GM21737 (cell line): ENCODE results near the gene FRMD1.

Experiments used
- ATAC-seq: cut with Tn5 transposase; IDR thresholded peaks from one replicate; pipeline ENCODE4 v1.9.1; 2021; ENCODE audit warnings: mild to moderate bottlenecking, moderate library complexity; ENCODE audit not compliant: unreplicated experiment

The FRMD1 gene

DNA sequence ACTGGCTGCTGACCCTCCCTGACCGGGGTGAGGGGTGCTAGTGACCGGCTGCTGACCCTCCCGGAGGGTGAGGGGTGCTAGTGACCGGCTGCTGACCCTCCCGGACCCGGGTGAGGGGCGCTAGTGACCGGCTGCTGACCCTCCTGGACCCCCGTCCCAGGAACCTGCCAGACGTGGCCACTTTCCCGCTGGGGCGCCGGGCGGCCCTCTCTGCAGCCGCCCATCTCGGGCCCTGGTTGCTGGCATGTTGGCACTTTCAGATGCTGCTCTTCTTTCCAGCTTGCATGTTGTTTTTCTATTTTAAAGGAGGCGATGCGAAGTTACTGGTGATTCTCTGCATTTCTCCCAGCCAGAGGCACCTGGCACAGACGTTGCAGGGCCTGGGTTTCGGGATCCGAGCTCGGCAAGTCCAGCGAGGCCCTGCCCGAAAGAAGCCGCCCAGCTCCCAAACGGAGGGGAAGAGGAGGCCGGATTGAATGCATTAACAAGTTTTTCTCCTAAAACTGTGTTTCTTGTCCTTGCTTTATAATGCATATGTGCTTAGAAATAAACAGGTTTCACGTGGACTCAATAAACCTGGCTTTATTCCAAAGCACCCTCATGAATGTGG lies 34.4 kb downstream of the FRMD1 start:
- ATAC-seq, result no peak

DNA sequence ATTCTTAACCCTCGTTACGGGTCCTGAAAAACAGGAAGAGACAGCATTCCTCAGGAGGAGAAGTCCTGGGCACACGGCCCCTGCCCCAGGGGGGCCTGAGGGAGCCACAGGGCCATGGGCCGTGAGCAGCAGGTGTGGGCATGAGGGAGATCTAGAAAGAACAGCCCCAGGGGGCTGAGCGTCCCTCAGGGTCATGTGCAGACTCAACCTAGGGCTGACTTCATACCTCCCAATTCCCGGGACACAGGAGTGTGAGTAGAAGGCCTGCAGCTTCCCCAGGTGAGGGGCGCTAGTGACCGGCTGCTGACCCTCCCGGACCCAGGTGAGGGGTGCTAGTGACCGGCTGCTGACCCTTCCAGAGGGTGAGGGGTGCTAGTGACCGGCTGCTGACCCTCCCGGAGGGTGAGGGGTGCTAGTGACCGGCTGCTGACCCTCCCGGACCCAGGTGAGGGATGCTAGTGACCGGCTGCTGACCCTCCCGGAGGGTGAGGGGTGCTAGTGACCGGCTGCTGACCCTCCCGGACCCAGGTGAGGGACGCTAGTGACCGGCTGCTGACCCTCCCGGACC lies 35.1 kb downstream of the FRMD1 start:
- no peak for ATAC-seq

GRCh38 chr6:168043193-168043847 lies 35.7 kb downstream of the FRMD1 start:
- ATAC-seq, result no peak

DNA sequence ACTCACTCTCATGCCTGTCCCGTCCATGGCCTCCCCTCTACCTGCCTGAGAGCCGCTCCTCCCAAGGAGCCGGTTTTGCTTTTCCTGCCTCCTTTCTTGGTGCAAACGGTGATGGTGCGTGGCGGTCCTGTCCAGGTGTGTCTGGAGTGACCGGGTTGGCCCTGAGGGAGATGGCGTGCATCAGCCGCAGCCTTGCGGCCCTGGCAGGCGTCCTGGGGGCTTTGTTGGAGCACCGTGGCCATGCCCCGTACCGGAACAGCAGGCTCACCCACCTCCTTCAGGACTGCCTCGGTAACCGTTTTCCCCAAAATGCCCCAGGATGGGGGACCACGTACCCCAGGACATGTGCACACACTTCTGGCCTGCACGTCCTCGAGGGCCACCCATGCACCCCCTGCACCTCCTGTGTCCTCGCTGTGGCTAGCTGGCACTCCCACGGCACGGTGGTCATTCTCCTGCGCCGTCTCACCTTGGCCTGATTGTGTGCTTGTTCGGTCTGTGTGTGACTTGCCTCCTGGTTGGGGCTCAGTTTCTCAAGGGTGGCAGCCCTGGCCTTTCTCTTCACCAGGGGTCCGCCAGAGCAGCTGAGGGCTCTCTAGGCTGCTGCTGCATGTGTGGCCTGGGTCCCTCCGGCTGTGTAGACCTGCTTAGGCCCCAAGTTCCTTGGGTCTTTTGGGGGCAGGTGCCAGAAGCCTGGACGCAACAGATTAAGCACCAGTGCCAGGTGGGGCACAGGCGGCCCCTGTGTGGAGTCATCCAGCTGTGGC lies 36.4 kb downstream of the FRMD1 start:
- ATAC-seq, result no peak

- no peak for ATAC-seq
Measured at GRCh38 chr6:168041928-168042327, 37.1 kb downstream of the FRMD1 start.

DNA sequence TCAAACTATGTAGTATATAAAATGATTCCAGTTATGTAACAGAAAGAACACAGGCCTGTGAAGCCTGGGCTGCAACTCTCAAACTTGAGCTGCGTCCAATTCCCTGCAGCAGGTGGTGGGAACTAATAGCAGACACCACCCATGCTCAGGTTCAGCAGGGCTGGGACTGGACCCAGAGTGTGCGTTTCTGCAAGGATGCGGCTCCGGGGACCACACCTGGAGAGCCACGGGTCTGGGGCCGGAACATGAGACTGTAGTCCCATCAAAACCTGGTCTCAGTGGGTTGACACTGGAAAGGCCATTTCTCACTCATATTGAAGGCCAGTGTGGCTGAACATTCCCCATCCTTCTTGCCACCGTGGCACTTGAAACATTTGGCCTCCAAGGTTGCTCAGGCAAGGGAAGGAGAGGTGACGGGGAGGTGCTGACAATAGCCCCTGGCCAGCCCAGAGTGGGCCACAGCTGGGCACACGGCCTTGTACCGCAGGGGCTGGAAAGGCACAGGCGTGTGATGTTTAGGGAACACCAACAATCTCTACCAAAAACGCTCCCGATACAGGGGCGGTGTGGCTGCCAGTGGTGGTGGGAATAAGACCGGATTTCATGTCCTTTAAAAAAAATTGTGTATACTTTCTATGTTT lies 38.0 kb downstream of the FRMD1 start:
- ATAC-seq, result no peak

DNA sequence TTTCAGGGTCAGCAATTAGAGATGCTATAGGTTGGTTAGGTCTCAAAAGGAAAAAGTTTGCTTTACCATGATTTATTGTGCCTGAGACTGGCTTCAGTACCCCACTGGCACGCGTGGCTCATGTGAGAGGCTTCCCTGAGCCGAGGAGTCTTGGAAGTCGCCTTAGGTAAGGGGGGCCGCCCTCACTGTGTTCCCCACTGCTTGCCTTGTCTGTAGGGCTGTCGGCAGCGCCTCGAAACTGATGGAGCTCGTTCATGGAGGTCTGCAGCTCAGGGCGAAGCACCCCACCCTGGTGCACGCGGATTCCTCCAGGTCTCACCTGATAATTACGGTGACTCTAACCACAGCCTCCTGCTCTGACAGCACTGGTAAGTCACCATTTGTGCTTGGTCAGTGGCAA lies 39.2 kb downstream of the FRMD1 start:
- no peak for ATAC-seq

DNA sequence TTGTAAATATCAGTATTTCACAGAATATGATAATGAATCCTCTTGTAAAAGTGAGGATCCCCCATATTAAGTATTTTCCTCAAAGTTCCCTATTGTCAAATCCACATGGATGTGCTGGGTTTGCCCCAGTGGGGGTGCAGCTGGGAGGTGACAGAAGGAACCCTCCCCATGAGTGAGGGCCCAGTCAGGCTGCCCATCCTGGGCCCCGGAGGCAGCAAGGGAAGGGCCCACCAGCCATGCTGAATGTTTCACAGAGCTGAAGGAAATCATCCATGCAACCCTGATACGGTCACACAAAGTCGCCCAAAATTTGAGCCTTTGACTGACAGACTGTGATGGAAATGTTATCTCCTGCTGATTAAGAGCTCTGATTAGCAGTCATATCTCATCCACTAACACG lies 39.7 kb downstream of the FRMD1 start:
- no peak for ATAC-seq

- no peak for ATAC-seq
Measured at GRCh38 chr6:168038576-168039140, 40.4 kb downstream of the FRMD1 start.

- no peak for ATAC-seq
Measured at GRCh38 chr6:168037856-168038255, 41.2 kb downstream of the FRMD1 start.

GRCh38 chr6:168037242-168037641 lies 41.8 kb downstream of the FRMD1 start:
- no peak for ATAC-seq

- ATAC-seq, result no peak
Measured at GRCh38 chr6:168035661-168036545, 43.1 kb downstream of the FRMD1 start.

- ATAC-seq, result no peak
Measured at GRCh38 chr6:168035098-168035660, 43.8 kb downstream of the FRMD1 start.

DNA sequence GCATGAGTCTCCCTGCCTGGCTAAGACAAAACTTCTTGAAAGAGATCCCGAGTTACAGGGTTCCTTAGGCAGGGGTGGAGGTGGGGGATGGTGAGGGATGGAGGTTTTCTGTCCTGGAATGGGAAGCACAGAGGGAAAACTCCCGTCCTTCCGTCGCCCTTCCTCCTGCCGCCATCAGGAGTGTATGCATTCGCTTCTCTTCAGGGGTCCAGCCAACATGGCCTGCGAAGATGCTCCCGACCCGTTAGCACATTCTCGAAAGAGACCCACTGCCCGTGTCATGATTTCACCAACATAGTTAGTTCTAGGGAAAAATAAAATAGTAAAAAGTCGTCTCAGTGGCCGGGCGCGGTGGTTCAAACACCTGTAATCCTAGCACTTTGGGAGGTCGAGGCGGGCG lies 44.5 kb downstream of the FRMD1 start:
- no peak for ATAC-seq

- ATAC-seq, result no peak
Measured at GRCh38 chr6:168033791-168034190, 45.2 kb downstream of the FRMD1 start.

- no peak for ATAC-seq
Measured at GRCh38 chr6:168032005-168032760, 46.8 kb downstream of the FRMD1 start.

- ATAC-seq, result no peak
Measured at GRCh38 chr6:168031411-168031971, 47.5 kb downstream of the FRMD1 start.

- no peak for ATAC-seq
Measured at GRCh38 chr6:168030908-168031307, 48.1 kb downstream of the FRMD1 start.
